GM11168 (cell line): ENCODE measurements around the gene CUBN.
"Not testable (repeated sequence)": the region's sequence is repeated elsewhere in the genome, so short reads cannot be mapped to it uniquely, and the experiment has no call there.

Experiments used
- in situ Hi-C: fragments of 300-500 bp; cut with MboI; formaldehyde crosslinking; loops from one replicate; pipeline ENCODE4 v1.12.0; 2022; ENCODE audit warnings: low sequenced_read_pairs; ENCODE audit not compliant: unreplicated experiment

CUBN gene

GRCh38 chr10:17023386-17024298, 106.0 kb downstream of the CUBN start:
- in situ Hi-C loops = no loop called here

- in situ Hi-C loops = no loop called here
These were observed 106.7 kb downstream of the CUBN start for GRCh38 chr10:17022896-17023295.

- in situ Hi-C loops = no loop called here
These were observed 107.2 kb downstream of the CUBN start for GRCh38 chr10:17022466-17022825.

GRCh38 chr10:17021656-17022465, 107.8 kb downstream of the CUBN start:
- in situ Hi-C loops = no loop called here

GRCh38 chr10:17019696-17020095, 109.9 kb downstream of the CUBN start:
- in situ Hi-C loops = no loop called here

- in situ Hi-C loops = not testable (repeated sequence)
These were observed 116.3 kb downstream of the CUBN start for GRCh38 chr10:17013131-17013983.

- in situ Hi-C loops = not testable (repeated sequence)
These were observed 116.9 kb downstream of the CUBN start for GRCh38 chr10:17012731-17013130.

- in situ Hi-C loops = no loop called here
These were observed 119.1 kb downstream of the CUBN start for GRCh38 chr10:17010363-17011145.

- in situ Hi-C loops = no loop called here
These were observed 120.4 kb downstream of the CUBN start for GRCh38 chr10:17009212-17009700.

- in situ Hi-C loops = no loop called here
These were observed 122.2 kb downstream of the CUBN start for GRCh38 chr10:17007418-17007770.

GRCh38 chr10:17006631-17007417, 122.8 kb downstream of the CUBN start:
- in situ Hi-C loops = no loop called here

- in situ Hi-C loops = no loop called here
These were observed 123.7 kb downstream of the CUBN start for GRCh38 chr10:17005621-17006566.

GRCh38 chr10:17004801-17005380, 124.7 kb downstream of the CUBN start:
- in situ Hi-C loops = no loop called here

- in situ Hi-C loops = no loop called here
These were observed 125.8 kb downstream of the CUBN start for GRCh38 chr10:17003651-17004286.

- in situ Hi-C loops = no loop called here
These were observed 126.5 kb downstream of the CUBN start for GRCh38 chr10:17003151-17003550.

GRCh38 chr10:17001961-17002749, 127.5 kb downstream of the CUBN start:
- in situ Hi-C loops = no loop called here
